Measurements from ENCODE around the gene IFIT1. TPM values are rescaled to one million over a fixed set of nuclear protein-coding genes. Genes with fewer than 3 reads are reported as not detected.

Gene IFIT1
- total and polyA plus RNA-seq, 2 experiments from 2014 or later, result 8.2 to 14.7 TPM

- DNase-seq (ENCODE audit: low spot score), result peak; percentile 83
- no peaks in the 10 kb centered on the region for H3K79me2 ChIP-seq
- no peaks in the 10 kb centered on the region for H3K9me2 ChIP-seq (replicated peaks; ENCODE audit: insufficient read depth)
- H4K20me1 ChIP-seq (ENCODE audit: insufficient read depth, poor library complexity, severe bottlenecking), result no peaks in the 10 kb centered on the region
- TF ChIP-seq CTCF (IDR thresholded peaks at IDR 0.05; ENCODE audit: poor library complexity) (no peak), EZH2phosphoT487 (IDR thresholded peaks at IDR 0.05; ENCODE audit: low read depth, severe bottlenecking, unreplicated experiment) (no peak), EZH2 (IDR thresholded peaks at IDR 0.05; ENCODE audit: borderline replicate concordance) (no peak)
- H3K36me3 ChIP-seq (replicated peaks; ENCODE audit: insufficient read depth, low read depth), result no peaks in the 10 kb centered on the region
- no peak overlapping the region for H2AFZ ChIP-seq
- no peak overlapping the region for H3K4me3 ChIP-seq
- 33% methylated on average over 12 of the region's 12 CpGs for WGBS (ENCODE audit: low lambda C conversion rate, missing lambda C conversion rate)
- peaks cover 47% of the 10 kb centered on the region for H3K4me1 ChIP-seq (ENCODE audit: insufficient read depth)
- no peaks in the 10 kb centered on the region for H3K27me3 ChIP-seq
- H3K4me2 ChIP-seq, result peak overlapping the region; percentile 50
- H3K9me3 ChIP-seq (ENCODE audit: low read depth), result no peaks in the 10 kb centered on the region
- peak overlapping the region; percentile 96 for H3K27ac ChIP-seq
Observed at GRCh38 chr10:89351780-89352597, 40.4 kb upstream of the IFIT1 start.

- TF ChIP-seq EZH2 (IDR thresholded peaks at IDR 0.05; ENCODE audit: borderline replicate concordance), result no peak
- TF ChIP-seq CTCF (IDR thresholded peaks at IDR 0.05; ENCODE audit: poor library complexity), result no peak
- no peak for TF ChIP-seq EZH2phosphoT487 (IDR thresholded peaks at IDR 0.05; ENCODE audit: low read depth, severe bottlenecking, unreplicated experiment)
- whole genome bisulfite sequencing (ENCODE audit: low lambda C conversion rate, missing lambda C conversion rate), result 78% methylated on average over 4 of the region's 4 CpGs
- H3K4me1 ChIP-seq (ENCODE audit: insufficient read depth), result peaks cover 44% of the 10 kb centered on the region
- no peak for DNase-seq (ENCODE audit: low spot score)
- H3K4me2 ChIP-seq, result peak overlapping the region; percentile 50
- no peak overlapping the region for H2AFZ ChIP-seq
- no peaks in the 10 kb centered on the region for H3K9me2 ChIP-seq (replicated peaks; ENCODE audit: insufficient read depth)
- no peaks in the 10 kb centered on the region for H3K36me3 ChIP-seq (replicated peaks; ENCODE audit: insufficient read depth, low read depth)
- H3K79me2 ChIP-seq, result no peaks in the 10 kb centered on the region
- no peaks in the 10 kb centered on the region for H3K9me3 ChIP-seq (ENCODE audit: low read depth)
- no peak overlapping the region for H3K4me3 ChIP-seq
- H3K27me3 ChIP-seq, result no peaks in the 10 kb centered on the region
- H3K27ac ChIP-seq, result peak overlapping the region; percentile 96
- H4K20me1 ChIP-seq (ENCODE audit: insufficient read depth, poor library complexity, severe bottlenecking), result no peaks in the 10 kb centered on the region
Observed at GRCh38 chr10:89352802-89353201, 39.6 kb upstream of the IFIT1 start.

GRCh38 chr10:89355394-89355931, 37.0 kb upstream of the IFIT1 start:
- Histone ChIP-seq H3K36me3 (replicated peaks; ENCODE audit: insufficient read depth, low read depth) (no peaks in the 10 kb centered on the region), H4K20me1 (ENCODE audit: insufficient read depth, poor library complexity, severe bottlenecking) (no peaks in the 10 kb centered on the region), H2AFZ (no peak overlapping the region), H3K27me3 (no peaks in the 10 kb centered on the region), H3K9me2 (replicated peaks; ENCODE audit: insufficient read depth) (no peaks in the 10 kb centered on the region), H3K4me3 (no peak overlapping the region), H3K9me3 (ENCODE audit: low read depth) (no peaks in the 10 kb centered on the region), H3K27ac (no peak overlapping the region), H3K4me1 (ENCODE audit: insufficient read depth) (peaks cover 27% of the 10 kb centered on the region), H3K4me2 (no peak overlapping the region), H3K79me2 (no peaks in the 10 kb centered on the region)
- no peak for TF ChIP-seq EZH2 (IDR thresholded peaks at IDR 0.05; ENCODE audit: borderline replicate concordance)
- TF ChIP-seq CTCF (IDR thresholded peaks at IDR 0.05; ENCODE audit: poor library complexity), result no peak
- no peak for TF ChIP-seq EZH2phosphoT487 (IDR thresholded peaks at IDR 0.05; ENCODE audit: low read depth, severe bottlenecking, unreplicated experiment)
- no peak for DNase-seq (ENCODE audit: low spot score)
- 96% methylated on average over 2 of the region's 2 CpGs for WGBS (ENCODE audit: low lambda C conversion rate, missing lambda C conversion rate)

All from hepatocyte (in vitro differentiated cells).